ENCODE results near the gene APOBEC3G. TPM values are rescaled to one million over a fixed set of nuclear protein-coding genes. Genes with fewer than 3 reads are reported as not detected.

Gene APOBEC3G
- total RNA-seq, 1 donor from 2014 or later, result 19.2 TPM

- DNase-seq (no peak), ATAC-seq (peak in 1 of 2 donors; percentile 31)
- TF ChIP-seq, protein P1, sequence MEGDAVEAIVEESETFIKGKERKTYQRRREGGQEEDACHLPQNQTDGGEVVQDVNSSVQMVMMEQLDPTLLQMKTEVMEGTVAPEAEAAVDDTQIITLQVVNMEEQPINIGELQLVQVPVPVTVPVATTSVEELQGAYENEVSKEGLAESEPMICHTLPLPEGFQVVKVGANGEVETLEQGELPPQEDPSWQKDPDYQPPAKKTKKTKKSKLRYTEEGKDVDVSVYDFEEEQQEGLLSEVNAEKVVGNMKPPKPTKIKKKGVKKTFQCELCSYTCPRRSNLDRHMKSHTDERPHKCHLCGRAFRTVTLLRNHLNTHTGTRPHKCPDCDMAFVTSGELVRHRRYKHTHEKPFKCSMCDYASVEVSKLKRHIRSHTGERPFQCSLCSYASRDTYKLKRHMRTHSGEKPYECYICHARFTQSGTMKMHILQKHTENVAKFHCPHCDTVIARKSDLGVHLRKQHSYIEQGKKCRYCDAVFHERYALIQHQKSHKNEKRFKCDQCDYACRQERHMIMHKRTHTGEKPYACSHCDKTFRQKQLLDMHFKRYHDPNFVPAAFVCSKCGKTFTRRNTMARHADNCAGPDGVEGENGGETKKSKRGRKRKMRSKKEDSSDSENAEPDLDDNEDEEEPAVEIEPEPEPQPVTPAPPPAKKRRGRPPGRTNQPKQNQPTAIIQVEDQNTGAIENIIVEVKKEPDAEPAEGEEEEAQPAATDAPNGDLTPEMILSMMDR (IDR thresholded peaks at IDR 0.05), result no peak
- Histone ChIP-seq H3K27me3 (ENCODE audit: low read depth) (peaks cover 9% of the 10 kb centered on the region), H3K27ac (no peak overlapping the region), H3K36me3 (no peaks in the 10 kb centered on the region), H3K4me3 (no peak overlapping the region), H3K9me3 (no peaks in the 10 kb centered on the region), H3K4me1 (peaks cover 9% of the 10 kb centered on the region)
- intact Hi-C loops (cut with DNase I), result no loop called here
Observed at GRCh38 chr22:39087881-39088684, 11.0 kb downstream of the APOBEC3G start.

GRCh38 chr22:39088685-39089032 is 11.6 kb downstream of the APOBEC3G start:
- TF ChIP-seq, protein P1 (IDR thresholded peaks at IDR 0.05), result no peak
- peaks cover 9% of the 10 kb centered on the region for H3K27me3 ChIP-seq (ENCODE audit: low read depth)
- H3K27ac ChIP-seq, result no peak overlapping the region
- ATAC-seq, result no peak
- peaks cover 9% of the 10 kb centered on the region for H3K4me1 ChIP-seq
- DNase-seq, result no peak
- H3K4me3 ChIP-seq, result no peak overlapping the region
- no peaks in the 10 kb centered on the region for H3K9me3 ChIP-seq
- no peaks in the 10 kb centered on the region for H3K36me3 ChIP-seq
- intact Hi-C loops (cut with DNase I), result no loop called here

DNA sequence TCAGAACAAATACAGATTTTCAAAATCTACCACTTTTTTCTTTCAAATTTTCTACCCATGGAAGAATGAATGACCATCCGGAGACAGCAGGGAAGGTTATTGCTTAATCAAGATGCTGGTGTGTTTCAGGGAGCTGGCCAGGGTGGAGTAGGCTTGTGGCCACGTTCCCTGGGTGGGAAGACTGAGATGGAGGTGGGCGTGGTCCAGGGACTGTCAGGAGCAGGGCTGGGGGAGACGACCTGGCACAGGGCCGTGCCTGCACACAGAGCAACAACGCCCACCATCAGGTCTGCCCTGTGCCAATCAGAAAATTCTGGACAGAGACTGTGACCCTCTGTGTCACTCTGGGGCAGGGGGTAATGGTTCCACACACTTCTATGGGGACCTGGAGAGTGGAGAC is 12.9 kb downstream of the APOBEC3G start:
- no peak for DNase-seq
- intact Hi-C loops (cut with DNase I), result no loop called here
- H3K27ac ChIP-seq, result peak overlapping the region; percentile 39

DNA sequence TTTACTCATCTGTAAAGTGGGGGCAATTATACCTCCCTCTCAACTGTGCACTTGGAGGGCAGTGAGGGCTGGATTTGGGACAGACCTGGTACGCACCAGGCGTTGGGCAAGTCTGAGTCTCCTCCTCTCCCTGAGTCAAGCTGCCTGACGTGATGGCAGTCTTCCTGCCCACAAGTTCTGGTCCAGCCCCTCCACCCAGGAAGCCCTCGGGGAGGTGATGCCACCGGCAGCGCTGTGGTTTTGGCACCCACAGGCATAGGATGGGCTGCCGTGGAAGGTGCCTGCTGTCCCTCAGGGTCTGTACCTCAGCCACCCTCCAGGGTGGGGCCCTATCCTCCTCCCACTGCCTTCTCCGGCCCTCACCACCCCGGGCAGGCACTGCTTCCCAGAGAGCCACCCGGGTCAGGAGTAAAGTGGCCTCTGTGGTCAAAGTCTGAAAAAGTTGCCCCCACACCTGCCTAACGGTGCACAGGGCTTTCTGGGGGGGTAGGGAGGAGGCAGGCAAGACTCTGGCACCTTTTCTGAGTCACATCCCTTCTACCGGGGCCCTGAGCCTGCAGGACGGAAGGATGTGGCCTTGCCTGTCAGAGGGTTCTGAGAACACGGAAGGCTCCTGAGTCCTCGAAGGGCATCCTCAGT is 13.5 kb downstream of the APOBEC3G start:
- intact Hi-C loops (cut with DNase I), result no loop called here

More for the DNA sequence above, 12.9 kb downstream of the APOBEC3G start:
- H3K4me3 ChIP-seq, result no peak overlapping the region
- no peak for ATAC-seq
- H3K4me1 ChIP-seq, result peaks cover 9% of the 10 kb centered on the region
- TF ChIP-seq, protein P1 (IDR thresholded peaks at IDR 0.05), result no peak
- H3K27me3 ChIP-seq (ENCODE audit: low read depth), result peaks cover 9% of the 10 kb centered on the region
- H3K9me3 ChIP-seq, result no peaks in the 10 kb centered on the region
- H3K36me3 ChIP-seq, result no peaks in the 10 kb centered on the region

More for the DNA sequence above, 13.5 kb downstream of the APOBEC3G start:
- H3K9me3 ChIP-seq, result no peaks in the 10 kb centered on the region
- H3K4me3 ChIP-seq, result no peak overlapping the region
- ATAC-seq (peak; percentile 70 to 71), DNase-seq (peak; percentile 60)
- TF ChIP-seq, protein P1 (IDR thresholded peaks at IDR 0.05), result no peak
- H3K4me1 ChIP-seq, result peaks cover 9% of the 10 kb centered on the region
- peak overlapping the region; percentile 56 for H3K27ac ChIP-seq
- H3K36me3 ChIP-seq, result no peaks in the 10 kb centered on the region
- H3K27me3 ChIP-seq (ENCODE audit: low read depth), result peaks cover 9% of the 10 kb centered on the region

All from lower lobe of right lung (tissue), 2 donors.